GM12891 (cell line): ENCODE results near the gene TLX2.

ENCODE experiments used
- PAX5 ChIP-seq: IDR thresholded peaks from 2 replicates; pipeline ENCODE4 v1.6.1; 2011; ENCODE audit warnings: low read length, moderate library complexity, mild to moderate bottlenecking; ENCODE audit not compliant: insufficient read depth, severe bottlenecking
- POLR2A ChIP-seq: IDR thresholded peaks from 2 replicates; pipeline ENCODE4 v1.6.1; 2011; ENCODE audit warnings: low read depth, low read length, control low read depth
- POLR2AphosphoS5 ChIP-seq: IDR thresholded peaks from 2 replicates; pipeline ENCODE4 v1.6.1; 2011; ENCODE audit warnings: low read depth, low read length, control low read depth
- POU2F2 ChIP-seq: IDR thresholded peaks from 2 replicates; pipeline ENCODE4 v1.6.1; 2011; ENCODE audit warnings: low read depth, mild to moderate bottlenecking, control low read depth, low read length, moderate library complexity
- TAF1 ChIP-seq: IDR thresholded peaks from 2 replicates; pipeline ENCODE4 v1.6.1; 2011; ENCODE audit warnings: low read depth, low read length, control low read depth

DNA sequence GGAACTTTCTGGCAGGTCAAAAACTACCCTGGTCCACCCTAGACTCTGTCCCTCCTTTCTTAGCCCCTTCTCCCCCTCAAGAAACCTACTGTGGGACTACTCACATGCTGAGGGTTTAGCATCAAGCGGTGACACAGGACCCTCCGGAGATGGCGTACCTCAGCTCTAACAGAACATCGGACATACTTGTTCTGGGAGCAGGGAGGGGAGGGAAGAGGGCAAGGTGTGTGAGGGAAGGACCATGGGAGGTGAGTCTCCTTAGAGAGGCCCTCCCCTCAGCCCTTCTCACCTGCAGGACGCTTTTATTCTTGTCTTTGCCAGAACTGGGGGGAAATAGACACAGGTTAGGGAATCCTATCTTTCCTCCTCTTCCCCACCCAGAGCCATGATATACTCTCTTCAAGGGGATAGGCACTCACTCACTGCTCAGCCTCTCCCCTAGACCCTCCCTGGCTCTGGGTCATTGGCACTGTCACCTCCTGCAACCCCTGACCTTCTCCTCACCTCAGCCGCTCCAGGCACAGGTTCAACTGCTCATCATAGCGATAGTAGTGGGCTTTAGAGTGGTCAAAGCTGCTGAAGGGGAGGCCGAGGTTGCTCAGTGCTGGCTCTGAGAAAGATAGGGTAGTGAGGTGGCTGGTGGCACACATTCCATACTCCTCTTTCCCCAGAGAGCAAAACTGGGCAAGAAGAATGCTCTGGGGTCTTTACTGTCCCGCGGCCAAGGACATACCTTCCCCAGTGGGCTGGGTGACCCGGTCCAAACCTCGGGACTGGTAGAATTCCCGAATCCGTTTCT, 8.6 kb upstream of the TLX2 start:
- TF ChIP-seq POLR2A: no peak
- no peak for TF ChIP-seq TAF1
- TF ChIP-seq POU2F2: no peak
- no peak for TF ChIP-seq POLR2AphosphoS5
- no peak for TF ChIP-seq PAX5
